CD14-positive monocyte (primary cell): ENCODE data around the gene TRHDE. TPM values are rescaled to one million over a fixed set of nuclear protein-coding genes. Genes with fewer than 3 reads are reported as not detected.

Source experiments
- DNase-seq, 3 donors: peaks; one replicate each; pipeline ENCODE4 v3.0.0-alpha.2; 2011 to 2022
- H2AFZ ChIP-seq: 2 replicates; pipeline ENCODE4 v1.6.0; 2012; ENCODE audit warnings: mild to moderate bottlenecking, low read depth, low read length, inconsistent platforms; ENCODE audit not compliant: insufficient read depth, poor library complexity, severe bottlenecking
- H3K27ac ChIP-seq, 2 donors: 1 replicate in 1 of 2; 2 replicates in 1 of 2; pipeline ENCODE4 v1.5.1; 2012 to 2013; ENCODE audit warnings: low read length in 2 of 2, control low read depth in 1 of 2, inconsistent platforms in 1 of 2, low read depth in 1 of 2, mild to moderate bottlenecking in 1 of 2
- H3K27me3 ChIP-seq, 2 donors: one replicate each; pipeline versions ENCODE4 v1.6.0 to v1.6.1; 2011 to 2013; ENCODE audit warnings: low read length in 2 of 2; ENCODE audit not compliant: control insufficient read depth in 2 of 2, insufficient read depth in 2 of 2
- H3K36me3 ChIP-seq, 2 donors: replicated peaks in 1 of 2; 1 replicate in 1 of 2; 2 replicates in 1 of 2; pipeline versions ENCODE4 v1.5.1 to v1.6.1; 2012 to 2013; ENCODE audit warnings: low read length in 2 of 2, control low read depth in 1 of 2, inconsistent platforms in 1 of 2, mild to moderate bottlenecking in 1 of 2; ENCODE audit not compliant: insufficient read depth in 2 of 2, control insufficient read depth in 1 of 2
- H3K4me1 ChIP-seq, 2 donors: 1 replicate in 1 of 2; 2 replicates in 1 of 2; pipeline versions ENCODE4 v1.5.1 to v1.6.1; 2012 to 2013; ENCODE audit warnings: low read length in 2 of 2, control low read depth in 1 of 2, inconsistent platforms in 1 of 2, mild to moderate bottlenecking in 1 of 2, moderate library complexity in 1 of 2; ENCODE audit not compliant: insufficient read depth in 2 of 2, control insufficient read depth in 1 of 2
- H3K4me2 ChIP-seq: replicated peaks from 2 replicates; pipeline ENCODE3; 2012; ENCODE audit warnings: low read length, moderate library complexity, mild to moderate bottlenecking; ENCODE audit not compliant: poor library complexity, severe bottlenecking; ENCODE audit errors: extremely low read depth
- H3K4me3 ChIP-seq, 3 experiments: fragments of 200-600 bp in 1 of 3; sonication (generic) in 1 of 3; replicated peaks in 1 of 3; 1 replicate in 2 of 3; 2 replicates in 1 of 3; pipeline ENCODE4 v1.5.1; 2011 to 2013; ENCODE audit warnings: low read length in 3 of 3, mild to moderate bottlenecking in 3 of 3, control low read depth in 2 of 3, low read depth in 2 of 3, inconsistent platforms in 1 of 3, moderate library complexity in 1 of 3
- H3K79me2 ChIP-seq: 2 replicates; pipeline ENCODE4 v1.6.0; 2012; ENCODE audit warnings: mild to moderate bottlenecking, control low read depth, inconsistent platforms, low read length, moderate library complexity; ENCODE audit not compliant: insufficient read depth
- H3K9ac ChIP-seq: 2 replicates; pipeline ENCODE4 v1.6.0; 2017; ENCODE audit warnings: low read length, mild to moderate bottlenecking; ENCODE audit not compliant: insufficient read depth, poor library complexity, severe bottlenecking
- H3K9me3 ChIP-seq, 2 donors: replicated peaks in 1 of 2; 1 replicate in 1 of 2; 2 replicates in 1 of 2; pipeline versions ENCODE4 v1.5.1 to v1.6.1; 2012 to 2013; ENCODE audit warnings: low read length in 2 of 2, control low read depth in 1 of 2; ENCODE audit not compliant: control insufficient read depth in 1 of 2, insufficient read depth in 1 of 2
- H4K20me1 ChIP-seq: 2 replicates; pipeline ENCODE4 v1.6.0; 2012; ENCODE audit warnings: mild to moderate bottlenecking, low read length, control low read depth, moderate library complexity; ENCODE audit not compliant: insufficient read depth
- H3K27ac Mint-ChIP-seq, 7 donors: one replicate each; pipeline ENCODE4 v1.8.0; 2020; ENCODE audit warnings: mild to moderate bottlenecking in 7 of 7, mixed read lengths in 7 of 7, moderate library complexity in 6 of 7, inconsistent platforms in 2 of 7
- H3K27me3 Mint-ChIP-seq, 3 donors: one replicate each; pipeline ENCODE4 v1.8.0; 2021 to 2022; ENCODE audit warnings: low read depth in 3 of 3, mild to moderate bottlenecking in 3 of 3, mixed read lengths in 3 of 3, moderate library complexity in 3 of 3, inconsistent platforms in 1 of 3
- H3K36me3 Mint-ChIP-seq, 2 donors: one replicate each; pipeline ENCODE4 v1.8.0; 2020; ENCODE audit warnings: mixed read lengths in 2 of 2, inconsistent platforms in 1 of 2, mild to moderate bottlenecking in 1 of 2
- H3K4me1 Mint-ChIP-seq: one replicate; pipeline ENCODE4 v1.8.0; 2020; ENCODE audit warnings: mild to moderate bottlenecking, mixed read lengths
- H3K4me3 Mint-ChIP-seq, 2 donors: one replicate each; pipeline ENCODE4 v1.8.0; 2020; ENCODE audit warnings: mild to moderate bottlenecking in 2 of 2, mixed read lengths in 2 of 2, moderate library complexity in 1 of 2
- H3K9me3 Mint-ChIP-seq, 7 donors: one replicate each; pipeline ENCODE4 v1.8.0; 2020 to 2022; ENCODE audit warnings: mixed read lengths in 7 of 7, mild to moderate bottlenecking in 6 of 7, moderate library complexity in 6 of 7, inconsistent platforms in 2 of 7
- WGBS: methylation state at CpG from one replicate; pipeline ENCODE4 v1.1.5; 2013; ENCODE audit warnings: missing lambda C conversion rate; ENCODE audit not compliant: insufficient coverage; 5-methylcytosine and 5-hydroxymethylcytosine counted together
- intact Hi-C, 2 donors: fragments of 100-400 bp; cut with micrococcal nuclease; formaldehyde crosslinking; loops; one replicate each; pipeline versions ENCODE4 v1.15.0 to v1.15.1; 2023
- polyA plus RNA-seq, 3 donors: library from polyadenylated mRNA; depleted of rRNA in 1 of 3; unstranded in 2 of 3; stranded (reverse) in 1 of 3; fragments of 300-500 nt in 2 of 3; fragments of >200 nt in 1 of 3; fragmentation: Illumina TruSeq in 2 of 3; gene quantifications; 1 replicate in 2 of 3; 2 replicates in 1 of 3; pipeline ENCODE4 v1.2.3, GENCODE V29; 2012 to 2021
- TF ChIP-seq, protein P1 (sequence below): fragments of 200-600 bp; IDR thresholded peaks from one replicate; pipeline ENCODE4 v1.8.0; 2022; ENCODE audit warnings: antibody characterized with exemption, mild to moderate bottlenecking

Gene TRHDE
- polyA plus RNA-seq, 3 donors = not detected

GRCh38 chr12:72523754-72524153 is 251.6 kb downstream of the TRHDE start:
- no peak overlapping the region for H3K4me3 Mint-ChIP-seq
- 57% methylated on average over 1 of the region's 3 CpGs for WGBS
- TF ChIP-seq, protein P1, sequence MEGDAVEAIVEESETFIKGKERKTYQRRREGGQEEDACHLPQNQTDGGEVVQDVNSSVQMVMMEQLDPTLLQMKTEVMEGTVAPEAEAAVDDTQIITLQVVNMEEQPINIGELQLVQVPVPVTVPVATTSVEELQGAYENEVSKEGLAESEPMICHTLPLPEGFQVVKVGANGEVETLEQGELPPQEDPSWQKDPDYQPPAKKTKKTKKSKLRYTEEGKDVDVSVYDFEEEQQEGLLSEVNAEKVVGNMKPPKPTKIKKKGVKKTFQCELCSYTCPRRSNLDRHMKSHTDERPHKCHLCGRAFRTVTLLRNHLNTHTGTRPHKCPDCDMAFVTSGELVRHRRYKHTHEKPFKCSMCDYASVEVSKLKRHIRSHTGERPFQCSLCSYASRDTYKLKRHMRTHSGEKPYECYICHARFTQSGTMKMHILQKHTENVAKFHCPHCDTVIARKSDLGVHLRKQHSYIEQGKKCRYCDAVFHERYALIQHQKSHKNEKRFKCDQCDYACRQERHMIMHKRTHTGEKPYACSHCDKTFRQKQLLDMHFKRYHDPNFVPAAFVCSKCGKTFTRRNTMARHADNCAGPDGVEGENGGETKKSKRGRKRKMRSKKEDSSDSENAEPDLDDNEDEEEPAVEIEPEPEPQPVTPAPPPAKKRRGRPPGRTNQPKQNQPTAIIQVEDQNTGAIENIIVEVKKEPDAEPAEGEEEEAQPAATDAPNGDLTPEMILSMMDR = no peak

GRCh38 chr12:72535212-72535990 is 263.2 kb downstream of the TRHDE start:
- no peak overlapping the region for H3K27ac ChIP-seq
- H3K4me1 ChIP-seq = no peaks in the 10 kb centered on the region
- no peak overlapping the region for H2AFZ ChIP-seq
- no peaks in the 10 kb centered on the region for H3K27me3 ChIP-seq
- no peak overlapping the region for H3K4me2 ChIP-seq
- no peak overlapping the region for H3K4me3 Mint-ChIP-seq
- no CpG with 5 or more reads among the region's 1 CpG for WGBS
- peaks cover 0 to 9% (median 0%) of the 10 kb centered on the region in 7 donors for H3K9me3 Mint-ChIP-seq
- H3K4me1 Mint-ChIP-seq = no peaks in the 10 kb centered on the region
- H4K20me1 ChIP-seq = no peaks in the 10 kb centered on the region
- no peaks in the 10 kb centered on the region for H3K27me3 Mint-ChIP-seq
- H3K9me3 ChIP-seq = no peaks in the 10 kb centered on the region
- no peak overlapping the region for H3K4me3 ChIP-seq
- no peaks in the 10 kb centered on the region for H3K36me3 Mint-ChIP-seq
- no peak for DNase-seq
- no peaks in the 10 kb centered on the region for H3K36me3 ChIP-seq
- H3K9ac ChIP-seq = no peak overlapping the region
- TF ChIP-seq, protein P1 = no peak
- no peak overlapping the region for H3K27ac Mint-ChIP-seq
- intact Hi-C loops = no loop called here
- H3K79me2 ChIP-seq = no peaks in the 10 kb centered on the region

More at GRCh38 chr12:72523754-72524153, 251.6 kb downstream of the TRHDE start:
- Mint-ChIP-seq H3K36me3 (no peaks in the 10 kb centered on the region), H3K27me3 (no peaks in the 10 kb centered on the region), H3K9me3 (peaks cover 3 to 9% (median 7%) of the 10 kb centered on the region in 7 donors), H3K27ac (no peak overlapping the region), H3K4me1 (no peaks in the 10 kb centered on the region)
- H3K9me3 ChIP-seq = peaks cover 0 to 6% of the 10 kb centered on the region in 2 donors
- H4K20me1 ChIP-seq = no peaks in the 10 kb centered on the region
- intact Hi-C loops = no loop called here
- DNase-seq = no peak
- no peak overlapping the region for H2AFZ ChIP-seq
- H3K27me3 ChIP-seq = no peaks in the 10 kb centered on the region
- H3K27ac ChIP-seq = no peak overlapping the region
- H3K4me3 ChIP-seq = no peak overlapping the region
- no peak overlapping the region for H3K9ac ChIP-seq
- no peaks in the 10 kb centered on the region for H3K79me2 ChIP-seq
- H3K4me1 ChIP-seq = no peaks in the 10 kb centered on the region
- H3K4me2 ChIP-seq = no peak overlapping the region
- H3K36me3 ChIP-seq = no peaks in the 10 kb centered on the region
